Activated gamma-delta T cell treated with Interleukin-2 at 50 U/mL for 16 hours (primary cell): Measurements from ENCODE around the gene CFAP92.

ENCODE experiments used
- DNase-seq: peaks from one replicate; pipeline ENCODE4 v3.0.0-alpha.2; 2020

Gene CFAP92

GRCh38 chr3:129005526-129006303 is 11.8 kb upstream of the CFAP92 start:
- DNase-seq = no peak

GRCh38 chr3:129004639-129005295 is 10.9 kb upstream of the CFAP92 start:
- DNase-seq = no peak

GRCh38 chr3:129003578-129004112 is 9.8 kb upstream of the CFAP92 start:
- DNase-seq = peak; percentile 47

GRCh38 chr3:129002573-129003569 is 9.0 kb upstream of the CFAP92 start:
- no peak for DNase-seq

GRCh38 chr3:129001806-129002572 is 8.1 kb upstream of the CFAP92 start:
- no peak for DNase-seq

- no peak for DNase-seq
These were observed 7.4 kb upstream of the CFAP92 start, which contains the start of gene EFCC1 for GRCh38 chr3:129001101-129001805. Gene EFCC1 (plus strand): TSS chr3:129001304. CDS start chr3:129001629, 325 bp downstream.

- DNase-seq = no peak
These were observed 6.8 kb upstream of the CFAP92 start for GRCh38 chr3:129000742-129001100.

- no peak for DNase-seq
These were observed 5.2 kb upstream of the CFAP92 start for GRCh38 chr3:128999102-128999501.

GRCh38 chr3:128998561-128998960 is 4.7 kb upstream of the CFAP92 start:
- no peak for DNase-seq

GRCh38 chr3:128997486-128998133 is 3.7 kb upstream of the CFAP92 start:
- no peak for DNase-seq

GRCh38 chr3:128996726-128997125 is 2.9 kb upstream of the CFAP92 start:
- DNase-seq = no peak

GRCh38 chr3:128996200-128996599 is 2.3 kb upstream of the CFAP92 start:
- no peak for DNase-seq

GRCh38 chr3:128995737-128996136 is 1.9 kb upstream of the CFAP92 start:
- no peak for DNase-seq

GRCh38 chr3:128994581-128995546 is 988 bp upstream of the CFAP92 start:
- no peak for DNase-seq

GRCh38 chr3:128994173-128994512 is 267 bp upstream of the CFAP92 start:
- DNase-seq = no peak

- no peak for DNase-seq
These were observed 883 bp downstream of the CFAP92 start for GRCh38 chr3:128992926-128993460.

GRCh38 chr3:128991355-128991895 is 2.5 kb downstream of the CFAP92 start:
- DNase-seq = no peak

GRCh38 chr3:128988286-128988685 is 5.6 kb downstream of the CFAP92 start:
- DNase-seq = no peak
